ENCODE results near the gene SLC25A29. TPM values are rescaled to one million over a fixed set of nuclear protein-coding genes. Genes with fewer than 3 reads are reported as not detected.

Gene SLC25A29
- total and polyA plus RNA-seq, 2 of the 13 experiments (the other 11 are each of a cell fraction or from before 2014, with no cell fraction given) = 12.2 to 17.2 TPM

- no peak for TF ChIP-seq CSRNP1 (CRISPR knock-in tag; IDR thresholded peaks at IDR 0.05)
Measured at GRCh38 chr14:100333827-100334226, 27.6 kb upstream of the SLC25A29 start (continued).

GRCh38 chr14:100333311-100333710 lies 27.1 kb upstream of the SLC25A29 start:
- Histone ChIP-seq H3K36me3 (replicated peaks in 1 of 2; ENCODE audit: control insufficient read depth in 1 of 2, insufficient read depth in 2 of 2, low read length in 2 of 2) (peaks cover 10 to 23% of the 10 kb centered on the region in 2 experiments; a peak in 4 of 5 replicates), H3K79me2 (ENCODE audit: insufficient read depth, low read length) (no peaks in the 10 kb centered on the region), H4K20me1 (ENCODE audit: insufficient read depth, low read length) (no peaks in the 10 kb centered on the region), H3K9me3 (ENCODE audit: low read length) (no peaks in the 10 kb centered on the region), H3K4me2 (ENCODE audit: low read depth, low read length) (no peak overlapping the region), H3K4me3 (replicated peaks in 1 of 3; ENCODE audit: insufficient read depth in 1 of 3, low read depth in 2 of 3, low read length in 3 of 3) (no peak overlapping the region), H3K4me1 (ENCODE audit: insufficient read depth, low read length) (peaks cover 21% of the 10 kb centered on the region), H3K27me3 (ENCODE audit: control insufficient read depth in 1 of 2, insufficient read depth in 2 of 2, low read length in 2 of 2) (no peaks in the 10 kb centered on the region), H2AFZ (ENCODE audit: low read length) (no peak overlapping the region), H3K27ac (ENCODE audit: extremely low read length, insufficient read depth, low read length) (no peak overlapping the region), H3K9ac (ENCODE audit: insufficient read depth, low read depth, low read length) (no peak overlapping the region)
- ChIA-PET POLR2A (no interaction called here), CTCF (ENCODE audit: low intra/inter-chr PET ratio, low total read pairs) (no interaction called here)
- no peak for DNase-seq (ENCODE audit: low spot score)
- no peak for ATAC-seq
- BruUV-seq (replicated peaks) = no TSS peak
- TF ChIP-seq ZNF616 (CRISPR knock-in tag; IDR thresholded peaks at IDR 0.05; ENCODE audit: low read depth) (no peak), ZBTB38 (CRISPR knock-in tag; IDR thresholded peaks at IDR 0.05) (no peak), NKX3-1 (CRISPR knock-in tag; IDR thresholded peaks at IDR 0.05) (no peak), KIAA2018 (CRISPR knock-in tag; IDR thresholded peaks at IDR 0.05; ENCODE audit: borderline replicate concordance) (no peak), NR2C2 (CRISPR knock-in tag; IDR thresholded peaks at IDR 0.05; ENCODE audit: borderline replicate concordance) (no peak), NFIB (CRISPR knock-in tag; IDR thresholded peaks at IDR 0.05; ENCODE audit: borderline replicate concordance) (no peak), ZNF615 (CRISPR knock-in tag; IDR thresholded peaks at IDR 0.05; ENCODE audit: borderline replicate concordance) (no peak)
- FAIRE-seq = no peak
- intact Hi-C loops (cut with micrococcal nuclease; ENCODE audit: unreplicated experiment) = no loop called here
- no CpG with 5 or more reads among the region's 8 CpGs for WGBS (ENCODE audit: low lambda C conversion rate)
- in situ Hi-C loops (cut with HindIII; ENCODE audit: extremely low pct_ligation_motif_present, low pct_unique_long_range_greater_than_20kb) = no loop called here
